Fibroblast of gingiva (primary cell): Measurements from ENCODE around the gene ANO9.
"Not testable (repeated sequence)": the region's sequence is repeated elsewhere in the genome, so short reads cannot be mapped to it uniquely, and the experiment has no call there.

Source experiments
- DNase-seq: peaks from one replicate; pipeline ENCODE4 v3.0.0-alpha.2; 2011; ENCODE audit warnings: low read depth

ANO9 gene

GRCh38 chr11:414318-414857 lies 27.4 kb downstream of the ANO9 start:
- DNase-seq, result no peak

GRCh38 chr11:413120-414081 lies 28.4 kb downstream of the ANO9 start:
- DNase-seq, result no peak

GRCh38 chr11:412641-413119 lies 29.1 kb downstream of the ANO9 start:
- no peak for DNase-seq

GRCh38 chr11:411520-411919 lies 30.3 kb downstream of the ANO9 start:
- not testable (repeated sequence) for DNase-seq

- not testable (repeated sequence) for DNase-seq
Observed at GRCh38 chr11:410711-411110, 31.1 kb downstream of the ANO9 start.

GRCh38 chr11:409600-410483 lies 32.0 kb downstream of the ANO9 start:
- DNase-seq, result no peak

- DNase-seq, result no peak
Observed at GRCh38 chr11:409008-409599, 32.7 kb downstream of the ANO9 start.

GRCh38 chr11:408154-409007 lies 33.4 kb downstream of the ANO9 start:
- DNase-seq, result no peak

GRCh38 chr11:407651-408123 lies 34.1 kb downstream of the ANO9 start:
- DNase-seq, result no peak

GRCh38 chr11:406796-407650 lies 34.8 kb downstream of the ANO9 start:
- peak; percentile 65 for DNase-seq

GRCh38 chr11:405954-406795 lies 35.6 kb downstream of the ANO9 start:
- DNase-seq, result no peak

- DNase-seq, result peak; percentile 27
Observed at GRCh38 chr11:405323-405953, 36.4 kb downstream of the ANO9 start.

- no peak for DNase-seq
Observed at GRCh38 chr11:404551-405264, 37.1 kb downstream of the ANO9 start.

- no peak for DNase-seq
Observed at GRCh38 chr11:403761-404431, 37.9 kb downstream of the ANO9 start.

GRCh38 chr11:403021-403760 lies 38.6 kb downstream of the ANO9 start:
- DNase-seq, result no peak

GRCh38 chr11:401196-401595 lies 40.6 kb downstream of the ANO9 start:
- DNase-seq, result not testable (repeated sequence)
